IMR-90 (cell line): Measurements from ENCODE around the gene PRDM15.

Experiments used
- BHLHE40 ChIP-seq: fragments of 150-350 bp; IDR thresholded peaks from 2 replicates; pipeline ENCODE4 v1.6.1; 2016; ENCODE audit warnings: mild to moderate bottlenecking, low read depth, low read length
- CEBPB ChIP-seq: IDR thresholded peaks from 2 replicates; pipeline ENCODE4 v1.6.1; 2012; ENCODE audit warnings: low read depth, low read length, improper control_type of control experiment
- CHD1 ChIP-seq: IDR thresholded peaks from 2 replicates; pipeline ENCODE4 v1.6.1; 2012; ENCODE audit warnings: low read depth, low read length, improper control_type of control experiment
- MAFK ChIP-seq: IDR thresholded peaks from 2 replicates; pipeline ENCODE4 v1.6.1; 2012; ENCODE audit warnings: low read depth, low read length, improper control_type of control experiment
- MAZ ChIP-seq: IDR thresholded peaks from 2 replicates; pipeline ENCODE4 v1.6.1; 2012; ENCODE audit warnings: low read depth, mild to moderate bottlenecking, low read length, improper control_type of control experiment, moderate library complexity, borderline replicate concordance
- MXI1 ChIP-seq: IDR thresholded peaks from 2 replicates; pipeline ENCODE4 v1.6.1; 2012; ENCODE audit warnings: low read depth, mild to moderate bottlenecking, low read length, moderate library complexity, borderline replicate concordance
- POLR2A ChIP-seq: IDR thresholded peaks from 2 replicates; pipeline ENCODE4 v1.6.1; 2012; ENCODE audit warnings: mild to moderate bottlenecking, low read depth, low read length
- RAD21 ChIP-seq: IDR thresholded peaks from 2 replicates; pipeline ENCODE4 v1.6.1; 2012; ENCODE audit warnings: low read length, improper control_type of control experiment
- RCOR1 ChIP-seq: IDR thresholded peaks from 2 replicates; pipeline ENCODE4 v1.6.1; 2012; ENCODE audit warnings: mild to moderate bottlenecking, low read length, improper control_type of control experiment; ENCODE audit not compliant: insufficient replicate concordance
- RFX5 ChIP-seq: IDR thresholded peaks from 2 replicates; pipeline ENCODE4 v1.8.0; 2012; ENCODE audit warnings: low read depth, mild to moderate bottlenecking, low read length, moderate library complexity
- SMC3 ChIP-seq: fragments of 150-350 bp; IDR thresholded peaks from 2 replicates; pipeline ENCODE4 v1.6.1; 2016; ENCODE audit warnings: low read depth, mild to moderate bottlenecking, antibody characterized with exemption, low read length, moderate library complexity
- TF ChIP-seq, protein P1 (sequence below): fragments of 150-350 bp; IDR thresholded peaks from 2 replicates; pipeline ENCODE4 v1.6.1; 2016; ENCODE audit warnings: low read depth, mild to moderate bottlenecking, low read length, moderate library complexity, borderline replicate concordance
- TF ChIP-seq, protein P2 (sequence below): conservative IDR thresholded peaks from 2 replicates; pipeline ENCODE4 v1.5.1; 2012; ENCODE audit warnings: mild to moderate bottlenecking, low read depth, low read length, improper control_type of control experiment
- TF ChIP-seq, protein P3 (sequence below): fragments of 150-350 bp; IDR thresholded peaks from 2 replicates; pipeline ENCODE4 v1.6.1; 2017; ENCODE audit warnings: mild to moderate bottlenecking, antibody characterized with exemption, low read length, low read depth

DNA sequence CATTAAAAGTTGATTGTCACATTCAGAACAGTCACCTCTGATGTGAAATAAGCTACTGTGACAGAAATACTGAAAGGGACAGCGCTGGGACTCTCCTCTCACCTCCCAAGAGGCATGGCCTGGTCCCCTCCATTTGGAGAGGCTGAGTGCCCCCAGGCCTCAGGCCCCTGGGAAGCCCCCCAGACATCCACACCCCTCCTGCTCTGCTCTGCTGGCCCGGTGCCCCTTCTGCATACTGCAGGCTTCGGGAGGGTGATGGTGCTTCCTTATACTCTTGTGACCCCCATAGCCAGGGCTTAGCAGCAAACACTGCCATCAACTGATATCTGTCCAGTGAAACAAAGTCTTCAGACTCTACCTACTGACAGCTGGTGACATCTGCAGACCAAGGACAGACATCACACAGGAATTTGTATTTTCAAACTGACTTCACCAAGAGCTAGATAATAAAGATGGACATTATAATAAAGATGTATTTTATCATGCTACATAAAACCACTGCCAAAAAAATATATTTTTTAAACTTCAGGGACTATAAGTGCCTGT, 37.8 kb upstream of the PRDM15 start:
- TF ChIP-seq, protein P1, sequence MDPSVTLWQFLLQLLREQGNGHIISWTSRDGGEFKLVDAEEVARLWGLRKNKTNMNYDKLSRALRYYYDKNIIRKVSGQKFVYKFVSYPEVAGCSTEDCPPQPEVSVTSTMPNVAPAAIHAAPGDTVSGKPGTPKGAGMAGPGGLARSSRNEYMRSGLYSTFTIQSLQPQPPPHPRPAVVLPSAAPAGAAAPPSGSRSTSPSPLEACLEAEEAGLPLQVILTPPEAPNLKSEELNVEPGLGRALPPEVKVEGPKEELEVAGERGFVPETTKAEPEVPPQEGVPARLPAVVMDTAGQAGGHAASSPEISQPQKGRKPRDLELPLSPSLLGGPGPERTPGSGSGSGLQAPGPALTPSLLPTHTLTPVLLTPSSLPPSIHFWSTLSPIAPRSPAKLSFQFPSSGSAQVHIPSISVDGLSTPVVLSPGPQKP = no peak
- TF ChIP-seq, protein P2, sequence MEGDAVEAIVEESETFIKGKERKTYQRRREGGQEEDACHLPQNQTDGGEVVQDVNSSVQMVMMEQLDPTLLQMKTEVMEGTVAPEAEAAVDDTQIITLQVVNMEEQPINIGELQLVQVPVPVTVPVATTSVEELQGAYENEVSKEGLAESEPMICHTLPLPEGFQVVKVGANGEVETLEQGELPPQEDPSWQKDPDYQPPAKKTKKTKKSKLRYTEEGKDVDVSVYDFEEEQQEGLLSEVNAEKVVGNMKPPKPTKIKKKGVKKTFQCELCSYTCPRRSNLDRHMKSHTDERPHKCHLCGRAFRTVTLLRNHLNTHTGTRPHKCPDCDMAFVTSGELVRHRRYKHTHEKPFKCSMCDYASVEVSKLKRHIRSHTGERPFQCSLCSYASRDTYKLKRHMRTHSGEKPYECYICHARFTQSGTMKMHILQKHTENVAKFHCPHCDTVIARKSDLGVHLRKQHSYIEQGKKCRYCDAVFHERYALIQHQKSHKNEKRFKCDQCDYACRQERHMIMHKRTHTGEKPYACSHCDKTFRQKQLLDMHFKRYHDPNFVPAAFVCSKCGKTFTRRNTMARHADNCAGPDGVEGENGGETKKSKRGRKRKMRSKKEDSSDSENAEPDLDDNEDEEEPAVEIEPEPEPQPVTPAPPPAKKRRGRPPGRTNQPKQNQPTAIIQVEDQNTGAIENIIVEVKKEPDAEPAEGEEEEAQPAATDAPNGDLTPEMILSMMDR = no peak
- no peak for TF ChIP-seq SMC3
- no peak for TF ChIP-seq POLR2A
- no peak for TF ChIP-seq CEBPB
- TF ChIP-seq MXI1 = no peak
- TF ChIP-seq CHD1 = no peak
- TF ChIP-seq, protein P3, sequence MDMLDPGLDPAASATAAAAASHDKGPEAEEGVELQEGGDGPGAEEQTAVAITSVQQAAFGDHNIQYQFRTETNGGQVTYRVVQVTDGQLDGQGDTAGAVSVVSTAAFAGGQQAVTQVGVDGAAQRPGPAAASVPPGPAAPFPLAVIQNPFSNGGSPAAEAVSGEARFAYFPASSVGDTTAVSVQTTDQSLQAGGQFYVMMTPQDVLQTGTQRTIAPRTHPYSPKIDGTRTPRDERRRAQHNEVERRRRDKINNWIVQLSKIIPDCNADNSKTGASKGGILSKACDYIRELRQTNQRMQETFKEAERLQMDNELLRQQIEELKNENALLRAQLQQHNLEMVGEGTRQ = no peak
- no peak for TF ChIP-seq MAZ
- no peak for TF ChIP-seq RFX5
- TF ChIP-seq RCOR1 = no peak
- TF ChIP-seq MAFK = no peak
- no peak for TF ChIP-seq BHLHE40
- no peak for TF ChIP-seq RAD21
